ENCODE results near the gene RPL37A. TPM values are rescaled to one million over a fixed set of nuclear protein-coding genes. Genes with fewer than 3 reads are reported as not detected.

RPL37A gene
- total and polyA plus RNA-seq, 4 donors = 494 to 1,757 (median 1,250) TPM

- 89% methylated on average over 5 of the region's 5 CpGs for WGBS
- no peak overlapping the region for H3K27ac ChIP-seq (ENCODE audit: low read depth in 1 of 2, low read length in 2 of 2)
- no peak overlapping the region for H3K4me3 ChIP-seq (ENCODE audit: low read depth in 1 of 3, low read length in 3 of 3)
- no peaks in the 10 kb centered on the region for H3K36me3 ChIP-seq (ENCODE audit: control insufficient read depth in 4 of 4, insufficient read depth in 3 of 4, low read depth in 1 of 4, low read length in 3 of 4)
- TF ChIP-seq REST (IDR thresholded peaks at IDR 0.05) = no peak
- TF ChIP-seq RXRA (IDR thresholded peaks at IDR 0.05) = no peak
- TF ChIP-seq NR2F2 (IDR thresholded peaks at IDR 0.05) = no peak
- no peak for TF ChIP-seq HNF4G (IDR thresholded peaks at IDR 0.05)
- no peak for TF ChIP-seq GABPA (IDR thresholded peaks at IDR 0.05 in 1 of 2, conservative IDR thresholded peaks at IDR 0.05 in 1 of 2)
- TF ChIP-seq JUND (IDR thresholded peaks at IDR 0.05) = no peak
- TF ChIP-seq ATF3 (IDR thresholded peaks at IDR 0.05) = no peak
- no peak for TF ChIP-seq FOXA2 (IDR thresholded peaks at IDR 0.05)
- no peak for TF ChIP-seq FOXA1 (IDR thresholded peaks at IDR 0.05)
- no peak for TF ChIP-seq EGR1 (IDR thresholded peaks at IDR 0.05; ENCODE audit: low read depth in 2 of 2)
- no peak for TF ChIP-seq RAD21 (IDR thresholded peaks at IDR 0.05)
- TF ChIP-seq YY1 (IDR thresholded peaks at IDR 0.05) = no peak
- no peak for TF ChIP-seq ZBTB33 (IDR thresholded peaks at IDR 0.05)
- TF ChIP-seq MAX (IDR thresholded peaks at IDR 0.05) = no peak
- H3K4me1 ChIP-seq (ENCODE audit: control insufficient read depth in 4 of 4, insufficient read depth in 4 of 4, low read length in 3 of 4) = peaks cover 1 to 14% (median 9%) of the 10 kb centered on the region in 4 donors
- H3K9me3 ChIP-seq (ENCODE audit: control insufficient read depth in 4 of 4, low read length in 3 of 4) = no peaks in the 10 kb centered on the region
- no peak for DNase-seq (ENCODE audit: low spot score)
- no peaks in the 10 kb centered on the region for H3K27me3 ChIP-seq (ENCODE audit: control insufficient read depth in 4 of 4, insufficient read depth in 4 of 4, low read length in 3 of 4)
- no peak overlapping the region for H3K9ac ChIP-seq (ENCODE audit: low read depth in 1 of 2, low read length in 2 of 2)
Observed at GRCh38 chr2:216533609-216534008, 35.0 kb downstream of the RPL37A start.

GRCh38 chr2:216534809-216535208 is 36.2 kb downstream of the RPL37A start:
- Histone ChIP-seq H3K27ac (ENCODE audit: low read depth in 1 of 2, low read length in 2 of 2) (peak overlapping the region; percentile 36 to 46), H3K9me3 (ENCODE audit: control insufficient read depth in 4 of 4, low read length in 3 of 4) (no peaks in the 10 kb centered on the region), H3K27me3 (ENCODE audit: control insufficient read depth in 4 of 4, insufficient read depth in 4 of 4, low read length in 3 of 4) (no peaks in the 10 kb centered on the region), H3K4me3 (ENCODE audit: low read depth in 1 of 3, low read length in 3 of 3) (no peak overlapping the region), H3K9ac (ENCODE audit: low read depth in 1 of 2, low read length in 2 of 2) (peak overlapping the region in 1 of 2 donors; percentile 33), H3K4me1 (ENCODE audit: control insufficient read depth in 4 of 4, insufficient read depth in 4 of 4, low read length in 3 of 4) (peaks cover 5 to 26% (median 15%) of the 10 kb centered on the region in 4 donors), H3K36me3 (ENCODE audit: control insufficient read depth in 4 of 4, insufficient read depth in 3 of 4, low read depth in 1 of 4, low read length in 3 of 4) (no peaks in the 10 kb centered on the region)
- WGBS = 65% methylated on average over 1 of the region's 1 CpG
- TF ChIP-seq CTCF (IDR thresholded peaks at IDR 0.05; ENCODE audit: low read depth, low read length, missing input control) (no peak), HNF4A (conservative IDR thresholded peaks at IDR 0.05) (peak; percentile 60 to 79), RXRA (IDR thresholded peaks at IDR 0.05) (peak in 1 of 2 donors; percentile 24), FOXA2 (IDR thresholded peaks at IDR 0.05) (no peak), JUND (IDR thresholded peaks at IDR 0.05) (no peak), HNF4G (IDR thresholded peaks at IDR 0.05) (no peak), ATF3 (IDR thresholded peaks at IDR 0.05) (no peak), TAF1 (conservative IDR thresholded peaks at IDR 0.05) (no peak), YY1 (IDR thresholded peaks at IDR 0.05) (no peak)
- DNase-seq (ENCODE audit: low spot score) = no peak

Data from liver (tissue), 9 donors.